ENCODE results near the gene HERPUD1. TPM values are rescaled to one million over a fixed set of nuclear protein-coding genes. Genes with fewer than 3 reads are reported as not detected.

Gene HERPUD1
- total RNA-seq, 2 experiments from 2014 or later: 140 to 342 TPM

GRCh38 chr16:56886296-56886695 lies 45.6 kb upstream of the HERPUD1 start:
- no TSS peak for BruUV-seq (replicated peaks)

GRCh38 chr16:56886826-56887225 lies 45.1 kb upstream of the HERPUD1 start:
- intact Hi-C loops (cut with micrococcal nuclease; ENCODE audit: unreplicated experiment): no loop called here
- ChIA-PET CTCF (ENCODE audit: unreplicated experiment) (no interaction called here), POLR2A (interaction anchor here (0.9 kb wide), 1 partner anchor 19 kb away, joined by 3 read pairs; no protein-coding TSS in a partner anchor)
- Histone ChIP-seq H4K20me1 (ENCODE audit: insufficient read depth, low read length) (no peaks in the 10 kb centered on the region), H3K36me3 (ENCODE audit: insufficient read depth, low read length) (no peaks in the 10 kb centered on the region), H3K4me3 (ENCODE audit: low read depth, low read length, poor library complexity, severe bottlenecking) (no peak overlapping the region), H2AFZ (ENCODE audit: low read length) (no peak overlapping the region), H3K4me2 (ENCODE audit: low read length) (no peak overlapping the region), H3K4me1 (ENCODE audit: insufficient read depth, low read length, poor library complexity, severe bottlenecking) (peaks cover 23% of the 10 kb centered on the region), H3K79me2 (ENCODE audit: insufficient read depth, low read depth, low read length) (no peaks in the 10 kb centered on the region), H3K27ac (ENCODE audit: low read depth, low read length, poor library complexity, severe bottlenecking) (no peak overlapping the region), H3K9me2 (ENCODE audit: insufficient read depth, low read length) (no peaks in the 10 kb centered on the region), H3K9me3 (ENCODE audit: low read length) (no peaks in the 10 kb centered on the region)
- TF ChIP-seq CTCF (conservative IDR thresholded peaks at IDR 0.05; ENCODE audit: low read length): no peak
- BruUV-seq (replicated peaks): no TSS peak
- no peak for DNase-seq (ENCODE audit: low spot score)

More at GRCh38 chr16:56886296-56886695, 45.6 kb upstream of the HERPUD1 start:
- no peak for TF ChIP-seq CTCF (conservative IDR thresholded peaks at IDR 0.05; ENCODE audit: low read length)
- TF ChIP-seq EZH2phosphoT487 (IDR thresholded peaks at IDR 0.05; ENCODE audit: borderline replicate concordance, low read depth, low read length): no peak
- Histone ChIP-seq H3K4me1 (ENCODE audit: insufficient read depth, low read length, poor library complexity, severe bottlenecking) (peaks cover 23% of the 10 kb centered on the region), H3K9me3 (ENCODE audit: low read length) (no peaks in the 10 kb centered on the region), H3K79me2 (ENCODE audit: insufficient read depth, low read depth, low read length) (no peaks in the 10 kb centered on the region), H3K36me3 (ENCODE audit: insufficient read depth, low read length) (no peaks in the 10 kb centered on the region), H3K9me2 (ENCODE audit: insufficient read depth, low read length) (no peaks in the 10 kb centered on the region), H3K27ac (ENCODE audit: low read depth, low read length, poor library complexity, severe bottlenecking) (no peak overlapping the region), H3K4me2 (ENCODE audit: low read length) (no peak overlapping the region), H3K4me3 (ENCODE audit: low read depth, low read length, poor library complexity, severe bottlenecking) (no peak overlapping the region), H2AFZ (ENCODE audit: low read length) (no peak overlapping the region), H4K20me1 (ENCODE audit: insufficient read depth, low read length) (no peaks in the 10 kb centered on the region)
- CTCF ChIA-PET (ENCODE audit: unreplicated experiment): no interaction called here
- no peak for DNase-seq (ENCODE audit: low spot score)
- intact Hi-C loops (cut with micrococcal nuclease; ENCODE audit: unreplicated experiment): no loop called here
- POLR2A ChIA-PET: interaction anchor here (0.6 kb wide), 1 partner anchor 52 kb away, joined by 4 read pairs; no protein-coding TSS in a partner anchor

GRCh38 chr16:56888806-56889205 lies 43.1 kb upstream of the HERPUD1 start:
- peak overlapping the region; percentile 75 for H3K4me2 ChIP-seq (ENCODE audit: low read length)
- ChIA-PET CTCF (ENCODE audit: unreplicated experiment) (no interaction called here), POLR2A (interaction anchor here (1.0 to 1.7 kb wide), 3 partner anchors 22 to 66 kb away, joined by 3 to 4 read pairs (median 3); no protein-coding TSS in a partner anchor)
- H3K4me1 ChIP-seq (ENCODE audit: insufficient read depth, low read length, poor library complexity, severe bottlenecking): peaks cover 23% of the 10 kb centered on the region
- H2AFZ ChIP-seq (ENCODE audit: low read length): peak overlapping the region; percentile 1; the same call in 1 of the 2 replicates
- DNase-seq (ENCODE audit: low spot score): peak; percentile 93
- H3K79me2 ChIP-seq (ENCODE audit: insufficient read depth, low read depth, low read length): no peaks in the 10 kb centered on the region
- peak overlapping the region; percentile 39 for H3K4me3 ChIP-seq (ENCODE audit: low read depth, low read length, poor library complexity, severe bottlenecking)
- intact Hi-C loops (cut with micrococcal nuclease; ENCODE audit: unreplicated experiment): loop anchor here (2.0 kb wide), 1 partner anchor 22 kb away; no protein-coding TSS in a partner anchor
- no peaks in the 10 kb centered on the region for H3K9me3 ChIP-seq (ENCODE audit: low read length)
- no peaks in the 10 kb centered on the region for H3K36me3 ChIP-seq (ENCODE audit: insufficient read depth, low read length)
- H3K9me2 ChIP-seq (ENCODE audit: insufficient read depth, low read length): no peaks in the 10 kb centered on the region
- peak; percentile 40; the same call in 1 of the 2 replicates for TF ChIP-seq CTCF (conservative IDR thresholded peaks at IDR 0.05; ENCODE audit: low read length)
- no peak for TF ChIP-seq EZH2phosphoT487 (IDR thresholded peaks at IDR 0.05; ENCODE audit: borderline replicate concordance, low read depth, low read length)
- BruUV-seq (replicated peaks): no TSS peak
- no peaks in the 10 kb centered on the region for H4K20me1 ChIP-seq (ENCODE audit: insufficient read depth, low read length)
- peak overlapping the region; percentile 62 for H3K27ac ChIP-seq (ENCODE audit: low read depth, low read length, poor library complexity, severe bottlenecking)
